HG02763 (cell line): ENCODE measurements around the gene TRPV4.

Experiments used
- ATAC-seq: cut with Tn5 transposase; IDR thresholded peaks from one replicate; pipeline ENCODE4 v1.9.1; 2021; ENCODE audit warnings: mild to moderate bottlenecking, moderate library complexity; ENCODE audit not compliant: unreplicated experiment

TRPV4 gene

GRCh38 chr12:109764776-109765445 is 68.3 kb downstream of the TRPV4 start:
- no peak for ATAC-seq

GRCh38 chr12:109764123-109764522 is 69.1 kb downstream of the TRPV4 start:
- no peak for ATAC-seq

- ATAC-seq: no peak
Observed at GRCh38 chr12:109763201-109763841, 69.9 kb downstream of the TRPV4 start.

- no peak for ATAC-seq
Observed at GRCh38 chr12:109762673-109763191, 70.5 kb downstream of the TRPV4 start.

GRCh38 chr12:109762071-109762672 is 71.0 kb downstream of the TRPV4 start:
- ATAC-seq: no peak

GRCh38 chr12:109760930-109761921 is 72.0 kb downstream of the TRPV4 start:
- no peak for ATAC-seq

GRCh38 chr12:109760031-109760929 is 72.9 kb downstream of the TRPV4 start:
- no peak for ATAC-seq

- ATAC-seq: no peak
Observed at GRCh38 chr12:109759595-109759994, 73.6 kb downstream of the TRPV4 start.

- ATAC-seq: no peak
Observed at GRCh38 chr12:109758426-109759420, 74.5 kb downstream of the TRPV4 start.

- ATAC-seq: no peak
Observed at GRCh38 chr12:109757671-109758265, 75.4 kb downstream of the TRPV4 start.

- ATAC-seq: no peak
Observed at GRCh38 chr12:109756457-109756856, 76.7 kb downstream of the TRPV4 start.

GRCh38 chr12:109753959-109754358 is 79.2 kb downstream of the TRPV4 start:
- no peak for ATAC-seq

GRCh38 chr12:109753054-109753401 is 80.2 kb downstream of the TRPV4 start:
- no peak for ATAC-seq

GRCh38 chr12:109752117-109753053 is 80.8 kb downstream of the TRPV4 start:
- no peak for ATAC-seq

GRCh38 chr12:109744986-109745942 is 87.9 kb downstream of the TRPV4 start:
- no peak for ATAC-seq

GRCh38 chr12:109744026-109744425 is 89.2 kb downstream of the TRPV4 start:
- no peak for ATAC-seq
